ENCODE data around the gene FGFR2. TPM values are rescaled to one million over a fixed set of nuclear protein-coding genes. Genes with fewer than 3 reads are reported as not detected.

Gene FGFR2
- total RNA-seq, 1 experiment from 2014 or later = 135 TPM

- H3K9me3 Mint-ChIP-seq = peaks cover 21 to 30% of the 10 kb centered on the region in 2 experiments
- no peaks in the 10 kb centered on the region for H4K20me1 ChIP-seq (ENCODE audit: control insufficient read depth, insufficient read depth, insufficient read length)
- peaks cover 1% of the 10 kb centered on the region for H3K27me3 Mint-ChIP-seq (ENCODE audit: low read depth)
- H4K8ac ChIP-seq (replicated peaks; ENCODE audit: insufficient read length, low read depth, low read length) = no peak overlapping the region
- no peak overlapping the region for H2BK20ac ChIP-seq (ENCODE audit: low read depth, low read length, poor library complexity, severe bottlenecking)
- peaks cover 0 to 8% of the 10 kb centered on the region in 2 experiments; a peak in 3 of 4 replicates for H3K4me1 Mint-ChIP-seq
- no peak overlapping the region for H3T11ph ChIP-seq (ENCODE audit: low read length)
- H2BK12ac ChIP-seq (ENCODE audit: insufficient read length, low read depth, low read length) = no peak overlapping the region
- no peak overlapping the region for H3K4ac ChIP-seq (ENCODE audit: low read depth, low read length)
- H3K79me1 ChIP-seq (ENCODE audit: insufficient read depth, low read depth, low read length, poor library complexity, severe bottlenecking) = no peaks in the 10 kb centered on the region
- WGBS (ENCODE audit: extremely low coverage, insufficient read length, low lambda C conversion rate) = no CpG with 5 or more reads among the region's 3 CpGs
- no peak overlapping the region for H2AFZ ChIP-seq (ENCODE audit: low read length)
- no peak overlapping the region for H3K4me2 ChIP-seq (ENCODE audit: insufficient read depth, insufficient read length, low read length)
- H2BK5ac ChIP-seq (ENCODE audit: insufficient read length, low read length) = no peak overlapping the region
- H3K4me1 ChIP-seq (ENCODE audit: insufficient read depth, low read length) = no peaks in the 10 kb centered on the region; the same call in 1 of the 2 replicates
- DNase-seq = no peak
- no peaks in the 10 kb centered on the region for H3K27me3 ChIP-seq (ENCODE audit: insufficient read depth, low read length)
- no peak overlapping the region for H3K56ac ChIP-seq (ENCODE audit: insufficient read length, low read depth, low read length)
- H3K27ac Mint-ChIP-seq = no peak overlapping the region
- no peak for TF ChIP-seq CTCF (conservative IDR thresholded peaks at IDR 0.05)
- H3K23me2 ChIP-seq (ENCODE audit: insufficient read length, low read depth, low read length, poor library complexity, severe bottlenecking) = no peaks in the 10 kb centered on the region
- H3K14ac ChIP-seq (ENCODE audit: insufficient read depth, low read length) = no peak overlapping the region
- H3K9me3 ChIP-seq (ENCODE audit: control insufficient read depth, low read depth, low read length) = no peaks in the 10 kb centered on the region
- no peak overlapping the region for H3K4me3 Mint-ChIP-seq
- no peak overlapping the region for H3K23ac ChIP-seq (ENCODE audit: insufficient read length, low read depth, low read length)
- H3K9ac ChIP-seq (ENCODE audit: extremely low read depth, insufficient read length, low read length) = no peak overlapping the region
- H4K5ac ChIP-seq (ENCODE audit: insufficient read length, low read depth, low read length) = no peak overlapping the region
- no peak overlapping the region for H3K18ac ChIP-seq (ENCODE audit: insufficient read length, low read depth, low read length)
- H2BK15ac ChIP-seq (ENCODE audit: low read depth, low read length) = no peak overlapping the region
- H3K36me3 Mint-ChIP-seq (ENCODE audit: insufficient read depth in 1 of 3, low read depth in 3 of 3) = peaks cover 10 to 21% (median 13%) of the 10 kb centered on the region in 3 experiments
- no peak overlapping the region for H2AK5ac ChIP-seq (ENCODE audit: insufficient read length, low read length)
- H4K91ac ChIP-seq (ENCODE audit: insufficient read length, low read depth, low read length) = no peak overlapping the region
- no peak overlapping the region for H3K27ac ChIP-seq (ENCODE audit: insufficient read length, low read depth, low read length)
- no peaks in the 10 kb centered on the region for H3K79me2 ChIP-seq (ENCODE audit: insufficient read depth, low read length)
- H2BK120ac ChIP-seq (ENCODE audit: low read depth, low read length, poor library complexity, severe bottlenecking) = no peak overlapping the region
Measured at GRCh38 chr10:121640266-121640665, 42.0 kb upstream of the FGFR2 start.

All from H9 (cell line).